AG10803 (cell line): ENCODE results near the gene NPFF.

Source experiments
- DNase-seq: peaks from one replicate; pipeline ENCODE4 v3.0.0; 2010; ENCODE audit warnings: low read depth
- H3K4me3 ChIP-seq: 2 replicates; pipeline ENCODE4 v1.5.1; 2011; ENCODE audit warnings: mild to moderate bottlenecking, low read length, control low read depth
- CTCF ChIP-seq: conservative IDR thresholded peaks from 2 replicates; pipeline ENCODE4 v1.5.1; 2011; ENCODE audit warnings: mild to moderate bottlenecking, low read length, control low read depth, inconsistent platforms

Gene NPFF

GRCh38 chr12:53468282-53468681, 39.0 kb downstream of the NPFF start:
- DNase-seq = no peak
- no peak for TF ChIP-seq CTCF
- no peak overlapping the region for H3K4me3 ChIP-seq

GRCh38 chr12:53467880-53468279, 39.4 kb downstream of the NPFF start:
- no peak overlapping the region for H3K4me3 ChIP-seq
- DNase-seq = no peak
- TF ChIP-seq CTCF = no peak

- TF ChIP-seq CTCF = no peak
- no peak overlapping the region for H3K4me3 ChIP-seq
- no peak for DNase-seq
Observed at GRCh38 chr12:53467082-53467481, 40.2 kb downstream of the NPFF start.

- no peak for TF ChIP-seq CTCF
Observed at GRCh38 chr12:53466640-53467039, 40.6 kb downstream of the NPFF start.

GRCh38 chr12:53465679-53466078, 41.6 kb downstream of the NPFF start:
- peak; percentile 19; the same call in 1 of the 2 replicates for TF ChIP-seq CTCF
- DNase-seq = no peak
- H3K4me3 ChIP-seq = no peak overlapping the region

More at GRCh38 chr12:53466640-53467039, 40.6 kb downstream of the NPFF start:
- DNase-seq = no peak
- no peak overlapping the region for H3K4me3 ChIP-seq

GRCh38 chr12:53464685-53465418, 42.4 kb downstream of the NPFF start:
- H3K4me3 ChIP-seq = no peak overlapping the region
- TF ChIP-seq CTCF = no peak
- no peak for DNase-seq

- TF ChIP-seq CTCF = no peak
- no peak for DNase-seq
- H3K4me3 ChIP-seq = no peak overlapping the region
Observed at GRCh38 chr12:53463802-53464560, 43.3 kb downstream of the NPFF start.
